Activated T-cell treated with anti-CD3 and anti-CD28 coated beads, Interleukin-2, amount 50 U/mL, for 72 hours (primary cell): ENCODE data around the gene AAMP. TPM values are rescaled to one million over a fixed set of nuclear protein-coding genes. Genes with fewer than 3 reads are reported as not detected.

Source experiments
- ATAC-seq, 2 donors: fragments of 150-1000 bp; cut with Tn5 transposase; replicated peaks in 1 of 2; 2 replicates each; pipeline ENCODE4 v1.10.0; 2021; ENCODE audit warnings: moderate library complexity in 2 of 2, mild to moderate bottlenecking in 1 of 2
- DNase-seq, 2 donors: peaks; one replicate each; pipeline ENCODE4 v3.0.0; 2021 to 2022; ENCODE audit warnings: mixed read lengths in 1 of 2
- H3K27ac Mint-ChIP-seq: one replicate; pipeline ENCODE4 v1.8.0; 2022; ENCODE audit warnings: mild to moderate bottlenecking, moderate library complexity, mixed read lengths
- H3K27me3 Mint-ChIP-seq: one replicate; pipeline ENCODE4 v1.8.0; 2022; ENCODE audit warnings: low read depth, mixed read lengths
- H3K36me3 Mint-ChIP-seq, 2 donors: one replicate each; pipeline ENCODE4 v1.8.0; 2022; ENCODE audit warnings: mixed read lengths in 2 of 2, mild to moderate bottlenecking in 1 of 2; ENCODE audit not compliant: insufficient read depth in 2 of 2
- H3K4me1 Mint-ChIP-seq: one replicate; pipeline ENCODE4 v1.8.0; 2022; ENCODE audit warnings: low read depth, mixed read lengths
- H3K4me3 Mint-ChIP-seq, 2 donors: one replicate each; pipeline ENCODE4 v1.8.0; 2022; ENCODE audit warnings: mild to moderate bottlenecking in 2 of 2, mixed read lengths in 2 of 2, moderate library complexity in 2 of 2
- H3K9me3 Mint-ChIP-seq, 2 donors: one replicate each; pipeline ENCODE4 v1.8.0; 2022; ENCODE audit warnings: mixed read lengths in 2 of 2
- total RNA-seq, 2 donors: library from RNA; stranded (reverse); gene quantifications; one replicate each; pipeline ENCODE4 v1.2.3, GENCODE V29; 2022

AAMP gene
- total RNA-seq, 2 donors from 2014 or later, result 51.7 to 63.0 TPM

DNA sequence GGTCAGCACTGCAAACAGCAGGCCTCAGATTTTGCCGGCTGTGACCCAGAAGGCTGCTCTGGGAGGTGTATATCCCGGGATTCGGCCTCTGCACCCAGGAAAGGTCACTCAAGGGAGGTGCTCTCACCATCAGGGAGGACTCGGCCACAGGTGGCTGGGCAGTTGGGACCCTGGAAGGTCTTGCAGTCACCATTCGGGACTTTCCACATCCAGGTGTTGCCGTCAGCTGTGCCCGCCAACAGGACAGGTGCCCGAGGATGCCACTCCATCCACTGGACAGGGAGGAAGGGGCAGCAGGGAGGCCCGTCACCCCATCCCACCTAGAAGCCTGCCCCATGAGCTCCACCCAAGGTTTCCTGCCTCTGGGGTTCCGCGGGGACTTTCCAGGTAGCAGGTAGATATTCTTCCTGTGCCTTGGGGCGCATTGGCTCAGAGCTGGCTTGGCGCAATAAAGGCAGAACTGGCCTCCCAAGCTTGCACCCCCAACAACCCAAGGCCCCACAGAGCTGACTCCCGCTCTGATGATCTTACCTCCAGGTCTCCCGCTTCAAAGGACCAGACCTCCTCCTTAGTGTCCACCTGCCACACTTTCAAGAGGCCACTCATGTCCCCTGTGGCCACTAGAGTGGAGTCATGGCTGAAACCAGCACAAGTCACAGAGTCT is 3.5 kb downstream of the AAMP start:
- H3K36me3 Mint-ChIP-seq, result peaks cover 0 to 13% of the 10 kb centered on the region in 2 donors
- DNase-seq (no peak), ATAC-seq (no peak)
- peaks cover 33% of the 10 kb centered on the region for H3K4me1 Mint-ChIP-seq
- no peaks in the 10 kb centered on the region for H3K9me3 Mint-ChIP-seq
- H3K27me3 Mint-ChIP-seq, result no peaks in the 10 kb centered on the region
- no peak overlapping the region for H3K27ac Mint-ChIP-seq
- no peak overlapping the region for H3K4me3 Mint-ChIP-seq

DNA sequence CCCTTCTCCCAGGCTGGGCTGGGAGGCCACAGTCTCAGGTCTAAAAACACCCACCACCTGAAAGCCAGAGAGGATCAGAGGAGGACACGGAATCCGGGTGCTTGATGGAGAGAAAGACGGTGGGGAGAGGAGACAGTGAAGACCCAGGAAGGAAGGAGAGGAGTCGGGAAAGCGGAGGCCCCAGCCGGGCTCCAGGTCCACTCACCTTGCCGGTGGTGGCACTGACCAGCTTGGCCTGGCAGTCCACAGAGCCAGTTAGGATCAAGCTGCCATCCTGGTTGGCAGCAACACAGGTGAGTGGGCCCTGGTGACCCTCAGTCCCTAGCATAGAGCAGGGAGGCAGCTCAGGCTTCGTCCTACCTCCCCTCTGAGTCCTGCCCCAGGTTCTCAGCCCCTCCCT is 4.3 kb downstream of the AAMP start:
- no peaks in the 10 kb centered on the region for H3K27me3 Mint-ChIP-seq
- H3K9me3 Mint-ChIP-seq, result no peaks in the 10 kb centered on the region
- peaks cover 26% of the 10 kb centered on the region for H3K4me1 Mint-ChIP-seq
- H3K27ac Mint-ChIP-seq, result no peak overlapping the region
- DNase-seq, result no peak
- no peak for ATAC-seq
- no peak overlapping the region for H3K4me3 Mint-ChIP-seq
- peaks cover 0 to 13% of the 10 kb centered on the region in 2 donors for H3K36me3 Mint-ChIP-seq

DNA sequence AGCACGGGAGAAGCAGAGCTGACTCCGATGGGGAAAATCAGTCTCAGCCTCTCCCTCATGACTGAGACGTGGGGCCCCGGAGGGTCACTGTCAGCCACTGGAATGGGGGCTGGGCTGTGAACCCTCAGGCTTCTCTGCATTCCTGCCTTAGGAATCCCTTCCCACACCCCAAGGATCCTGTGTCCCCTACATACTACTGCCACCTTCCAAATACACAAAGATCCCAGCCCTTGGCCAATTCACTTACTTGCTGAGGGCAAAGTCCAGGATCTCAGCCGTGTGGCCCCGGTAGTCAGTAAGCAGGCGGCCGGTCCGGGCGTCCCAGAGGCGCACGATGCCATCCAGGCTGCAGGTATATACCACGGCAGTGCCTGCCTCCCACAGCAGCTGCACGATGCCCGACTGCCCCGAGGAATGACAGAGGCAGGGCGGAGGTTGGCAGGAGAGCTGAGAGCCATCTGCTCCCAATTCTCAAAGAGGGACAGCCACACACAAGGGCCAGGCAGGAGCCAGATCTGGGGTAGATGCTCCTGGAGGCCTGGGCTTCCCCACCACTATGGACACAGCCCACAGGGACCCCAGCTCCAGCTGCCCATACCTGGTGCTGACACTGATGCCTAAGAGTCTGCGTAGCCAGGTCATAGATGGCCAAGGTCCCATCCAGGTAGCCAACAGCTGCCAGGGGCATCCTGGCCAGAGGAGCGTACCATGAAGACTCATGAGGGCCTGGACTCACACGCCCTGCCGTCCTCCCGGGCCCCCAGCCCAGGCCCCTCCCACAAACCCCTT is 5.0 kb downstream of the AAMP start:
- Mint-ChIP-seq H3K4me1 (peaks cover 26% of the 10 kb centered on the region), H3K27ac (no peak overlapping the region), H3K27me3 (no peaks in the 10 kb centered on the region), H3K36me3 (peaks cover 0 to 13% of the 10 kb centered on the region in 2 donors), H3K9me3 (no peaks in the 10 kb centered on the region), H3K4me3 (no peak overlapping the region)
- ATAC-seq (no peak), DNase-seq (no peak)

DNA sequence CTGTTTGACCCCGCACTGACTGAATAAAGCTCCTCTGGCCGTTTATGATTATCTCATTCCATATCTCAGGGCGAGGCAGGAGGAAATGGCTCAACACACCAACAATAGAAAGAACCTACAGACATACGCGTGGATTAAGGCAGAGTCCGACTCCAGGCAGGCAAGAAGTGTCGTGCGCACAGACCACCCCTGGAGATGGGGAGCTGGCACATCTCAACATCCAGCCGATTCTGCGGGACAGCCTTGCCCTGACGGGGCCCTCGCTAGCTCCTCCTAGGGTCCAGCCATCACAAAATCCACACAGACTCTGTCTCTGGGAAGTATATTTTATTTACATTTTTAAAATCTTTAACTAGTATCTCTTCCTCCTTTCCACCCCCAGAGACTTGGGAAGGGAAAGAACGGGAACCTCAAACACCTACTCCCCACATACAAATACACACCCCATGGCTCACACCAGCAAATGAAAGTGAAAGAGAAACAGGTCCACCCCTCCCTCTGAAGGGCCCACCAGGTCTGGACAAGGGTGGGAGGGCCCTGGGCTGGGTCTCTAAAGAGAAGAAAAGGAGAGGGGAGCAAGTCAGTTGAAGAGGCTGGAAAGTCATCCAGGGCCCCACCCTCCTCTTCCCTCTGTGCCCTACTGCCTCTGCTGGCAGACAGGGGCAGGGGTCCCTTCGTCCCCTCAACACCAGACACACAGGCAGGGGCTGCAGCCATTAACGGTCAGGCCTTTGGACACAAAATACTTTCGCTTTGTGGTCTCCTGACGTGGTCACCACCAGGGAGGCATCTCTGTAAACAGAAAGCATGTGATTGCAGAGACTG is 5.9 kb downstream of the AAMP start:
- Mint-ChIP-seq H3K9me3 (no peaks in the 10 kb centered on the region), H3K27me3 (no peaks in the 10 kb centered on the region), H3K4me1 (peaks cover 21% of the 10 kb centered on the region), H3K4me3 (no peak overlapping the region), H3K27ac (peak overlapping the region; percentile 67), H3K36me3 (peaks cover 0 to 10% of the 10 kb centered on the region in 2 donors)
- no peak for DNase-seq
- peak; percentile 19 to 21 for ATAC-seq

DNA sequence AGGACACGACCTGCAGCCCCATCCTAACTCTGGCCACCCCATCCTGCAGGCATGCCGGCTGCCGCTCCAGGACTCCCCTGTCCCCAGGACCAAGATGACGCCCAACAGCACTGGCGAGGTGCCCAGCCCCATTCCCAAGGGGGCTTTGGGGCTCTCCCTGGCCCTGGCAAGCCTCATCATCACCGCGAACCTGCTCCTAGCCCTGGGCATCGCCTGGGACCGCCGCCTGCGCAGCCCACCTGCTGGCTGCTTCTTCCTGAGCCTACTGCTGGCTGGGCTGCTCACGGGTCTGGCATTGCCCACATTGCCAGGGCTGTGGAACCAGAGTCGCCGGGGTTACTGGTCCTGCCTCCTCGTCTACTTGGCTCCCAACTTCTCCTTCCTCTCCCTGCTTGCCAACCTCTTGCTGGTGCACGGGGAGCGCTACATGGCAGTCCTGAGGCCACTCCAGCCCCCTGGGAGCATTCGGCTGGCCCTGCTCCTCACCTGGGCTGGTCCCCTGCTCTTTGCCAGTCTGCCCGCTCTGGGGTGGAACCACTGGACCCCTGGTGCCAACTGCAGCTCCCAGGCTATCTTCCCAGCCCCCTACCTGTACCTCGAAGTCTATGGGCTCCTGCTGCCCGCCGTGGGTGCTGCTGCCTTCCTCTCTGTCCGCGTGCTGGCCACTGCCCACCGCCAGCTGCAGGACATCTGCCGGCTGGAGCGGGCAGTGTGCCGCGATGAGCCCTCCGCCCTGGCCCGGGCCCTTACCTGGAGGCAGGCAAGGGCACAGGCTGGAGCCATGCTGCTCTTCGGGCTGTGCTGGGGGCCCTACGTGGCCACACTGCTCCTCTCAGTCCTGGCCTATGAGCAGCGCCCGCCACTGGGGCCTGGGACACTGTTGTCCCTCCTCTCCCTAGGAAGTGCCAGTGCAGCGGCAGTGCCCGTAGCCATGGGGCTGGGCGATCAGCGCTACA is 7.0 kb downstream of the AAMP start:
- DNase-seq, result no peak
- peak in 1 of 2 donors; percentile 8 for ATAC-seq
- Mint-ChIP-seq H3K4me1 (peaks cover 16% of the 10 kb centered on the region), H3K9me3 (no peaks in the 10 kb centered on the region), H3K4me3 (peak overlapping the region in 1 of 2 donors; percentile 6), H3K27me3 (no peaks in the 10 kb centered on the region), H3K36me3 (peaks cover 0 to 10% of the 10 kb centered on the region in 2 donors), H3K27ac (no peak overlapping the region)

DNA sequence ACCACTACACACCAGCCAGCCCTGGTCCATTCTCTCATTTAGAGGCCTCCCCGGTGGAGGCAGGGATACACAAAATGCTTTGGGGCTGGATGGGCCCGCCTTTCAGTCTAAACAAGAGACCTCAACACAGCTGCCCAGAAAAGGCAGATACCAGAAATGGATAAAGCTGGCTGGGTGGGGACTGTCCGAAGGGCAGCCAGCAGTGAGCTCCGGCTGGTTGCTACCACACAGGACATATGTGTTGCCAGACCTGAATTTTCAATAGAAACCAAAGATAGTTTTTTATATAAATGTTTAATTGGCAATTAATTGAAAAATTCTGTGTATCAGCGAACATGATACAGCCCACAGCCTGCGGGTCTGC is 7.7 kb downstream of the AAMP start:
- peaks cover 17% of the 10 kb centered on the region for H3K4me1 Mint-ChIP-seq
- H3K9me3 Mint-ChIP-seq, result no peaks in the 10 kb centered on the region
- H3K36me3 Mint-ChIP-seq, result peaks cover 0 to 6% of the 10 kb centered on the region in 2 donors
- no peak for ATAC-seq
- no peak for DNase-seq
- peak overlapping the region; percentile 38 for H3K27ac Mint-ChIP-seq
- no peaks in the 10 kb centered on the region for H3K27me3 Mint-ChIP-seq
- H3K4me3 Mint-ChIP-seq, result no peak overlapping the region

DNA sequence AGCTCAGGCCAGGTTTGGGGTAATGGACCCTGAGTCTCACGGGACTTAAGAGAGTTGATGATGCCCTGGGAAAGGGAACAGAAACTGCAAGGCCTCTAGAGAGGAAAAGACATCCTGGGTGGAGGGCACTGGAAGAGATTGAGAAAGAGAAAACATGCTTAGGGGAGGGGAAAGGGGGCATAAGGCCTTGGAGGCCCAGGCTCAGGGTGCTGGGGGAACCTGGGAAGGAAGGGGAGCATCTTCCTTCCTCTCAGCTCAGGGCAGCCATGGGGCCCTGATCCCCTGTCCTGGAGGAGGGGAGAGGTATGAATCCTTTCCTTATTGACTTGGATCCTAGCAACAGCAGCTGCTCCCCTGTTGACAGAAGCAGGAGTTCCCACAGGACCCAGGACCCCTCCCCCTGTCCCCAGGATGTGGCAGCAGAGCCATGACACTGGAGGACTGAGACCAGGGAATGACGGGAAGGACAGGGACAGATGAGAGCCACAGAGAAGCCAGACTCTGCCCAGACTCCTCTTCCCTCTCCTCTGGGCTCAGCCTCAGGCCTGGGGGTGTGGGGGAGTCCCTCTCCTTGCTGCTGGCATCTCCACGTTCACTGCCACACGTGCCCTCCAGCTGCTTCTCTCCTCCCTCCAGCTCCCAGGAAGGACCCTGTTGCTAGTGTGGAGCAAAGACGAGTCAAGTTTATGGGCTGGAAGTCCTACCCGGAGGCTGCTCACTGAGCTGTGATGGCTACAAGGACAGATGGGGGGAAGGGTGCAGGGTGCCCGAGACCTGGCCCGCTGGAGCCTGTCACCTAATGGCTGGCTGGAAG is 8.3 kb downstream of the AAMP start:
- Mint-ChIP-seq H3K4me3 (no peak overlapping the region), H3K27ac (peak overlapping the region; percentile 38), H3K9me3 (no peaks in the 10 kb centered on the region), H3K27me3 (no peaks in the 10 kb centered on the region), H3K36me3 (peaks cover 0 to 6% of the 10 kb centered on the region in 2 donors), H3K4me1 (peaks cover 19% of the 10 kb centered on the region)
- DNase-seq (no peak), ATAC-seq (no peak)

DNA sequence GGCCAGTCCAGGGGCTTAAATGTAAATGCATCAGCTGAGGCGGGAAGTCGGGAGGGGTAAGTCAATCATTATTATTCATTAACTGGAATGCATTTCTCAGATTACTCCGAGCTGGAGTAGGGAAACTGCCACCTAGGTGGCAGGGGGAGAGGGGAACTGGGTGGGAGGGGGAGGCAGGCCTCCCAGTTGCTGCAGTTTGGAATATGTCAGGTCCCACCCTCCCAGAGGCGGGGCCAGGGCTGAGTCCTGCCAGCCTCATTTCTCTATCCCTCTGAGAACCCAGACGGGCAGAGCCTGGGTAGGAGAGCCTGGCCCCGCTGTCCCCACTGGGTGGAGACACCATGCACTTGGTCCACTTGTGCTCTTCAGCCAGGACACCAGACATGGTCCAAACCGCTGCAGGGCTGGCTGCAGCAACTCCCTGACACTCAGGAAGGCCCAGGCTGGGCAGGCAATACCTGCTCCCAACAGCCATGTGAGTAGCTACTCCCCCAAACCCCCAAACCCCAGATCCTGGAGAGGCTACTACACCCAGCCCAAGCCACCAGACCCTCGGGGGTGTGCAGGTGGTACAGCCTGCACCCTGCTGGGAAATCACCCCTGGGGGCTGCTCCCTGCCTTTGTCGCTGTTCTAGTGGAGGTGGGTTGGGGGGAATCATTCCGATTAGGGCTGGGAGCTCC is 9.1 kb downstream of the AAMP start, which contains the start of gene GPBAR1:
TSS of gene GPBAR1 (plus strand) at position 274 of the 681 bp plus-strand sequence. CDS start 1,710 bp downstream, outside the sequence.
- Mint-ChIP-seq H3K9me3 (no peaks in the 10 kb centered on the region), H3K36me3 (peaks cover 2 to 5% of the 10 kb centered on the region in 2 donors), H3K4me1 (peaks cover 23% of the 10 kb centered on the region), H3K27ac (peak within 1 kb of the TSS; percentile 58), H3K4me3 (no peak within 1 kb of the TSS), H3K27me3 (no peaks in the 10 kb centered on the region)
- ATAC-seq, result no peak
- no peak for DNase-seq

DNA sequence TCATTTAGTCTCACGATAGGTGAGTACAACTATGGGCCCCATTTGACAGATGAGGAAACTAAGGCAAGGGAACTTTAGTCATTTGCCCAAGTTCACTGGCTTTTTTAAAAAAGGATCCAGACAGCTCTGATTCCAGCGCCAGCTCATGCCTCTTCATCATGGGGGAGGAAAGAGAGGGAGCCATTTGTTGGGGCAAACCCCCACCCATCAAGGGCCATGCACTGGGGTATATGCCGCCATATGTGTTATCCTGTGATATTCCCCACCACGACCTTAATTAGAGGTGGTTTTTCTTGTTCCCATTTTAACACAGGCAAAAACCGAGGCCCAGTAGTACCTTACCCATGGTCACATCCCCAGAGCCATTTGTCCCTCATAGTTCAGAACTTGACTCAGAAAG is 9.8 kb downstream of the AAMP start:
- DNase-seq (no peak), ATAC-seq (no peak)
- Mint-ChIP-seq H3K4me3 (no peak overlapping the region), H3K9me3 (no peaks in the 10 kb centered on the region), H3K4me1 (peaks cover 31% of the 10 kb centered on the region), H3K36me3 (peaks cover 1 to 4% of the 10 kb centered on the region in 2 donors), H3K27ac (no peak overlapping the region), H3K27me3 (no peaks in the 10 kb centered on the region)

DNA sequence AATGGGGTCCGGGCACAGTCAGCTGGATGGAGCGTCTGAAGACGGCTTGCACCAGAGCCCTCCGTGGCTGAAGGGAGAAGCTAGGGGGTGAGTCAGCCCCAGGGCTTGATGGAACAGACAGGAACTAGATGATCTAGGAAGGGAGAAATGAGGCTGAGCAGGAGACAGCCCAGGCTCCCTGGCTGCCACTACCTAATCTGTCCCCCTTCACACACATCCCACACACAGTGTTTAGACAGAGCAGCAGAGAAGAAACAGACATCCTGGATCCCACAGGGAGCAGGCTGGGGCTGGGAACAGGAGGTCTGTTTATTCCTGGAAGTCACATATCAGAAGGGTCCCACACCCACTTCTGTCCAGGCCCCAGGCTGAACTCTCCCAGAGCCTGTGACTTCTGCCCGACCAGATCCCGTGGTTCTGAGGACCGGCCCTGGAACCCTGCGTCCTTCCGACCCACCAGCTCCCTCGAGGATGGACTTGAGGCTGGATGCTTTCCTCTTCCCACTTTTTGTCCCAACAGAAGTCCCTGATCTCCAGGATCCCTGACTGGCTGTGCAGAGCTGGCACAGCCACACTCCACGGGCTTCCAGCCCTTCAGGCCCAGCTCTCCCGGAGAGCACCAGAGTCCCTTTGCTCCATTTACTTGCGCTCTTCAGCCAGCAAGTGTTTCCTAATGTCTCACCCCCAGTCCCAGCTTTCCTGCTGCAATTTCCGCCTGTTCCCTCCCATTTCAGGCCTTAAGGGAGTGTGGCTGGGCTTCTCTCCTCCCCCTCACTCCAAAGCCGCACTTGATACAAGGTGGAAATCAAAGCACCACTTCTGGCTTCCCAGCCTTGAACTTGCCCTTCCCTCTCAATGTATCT is 10.6 kb downstream of the AAMP start:
- Mint-ChIP-seq H3K27me3 (no peaks in the 10 kb centered on the region), H3K36me3 (peaks cover 1 to 6% of the 10 kb centered on the region in 2 donors), H3K4me3 (no peak overlapping the region), H3K9me3 (no peaks in the 10 kb centered on the region), H3K27ac (peak overlapping the region; percentile 85), H3K4me1 (peaks cover 37% of the 10 kb centered on the region)
- DNase-seq, result no peak
- no peak for ATAC-seq
